ENCODE results near the gene RPL3. TPM values are rescaled to one million over a fixed set of nuclear protein-coding genes. Genes with fewer than 3 reads are reported as not detected.

RPL3 gene
- total RNA-seq, 6 experiments from 2014 or later: 1,444 to 1,605 (median 1,488) TPM

DNA sequence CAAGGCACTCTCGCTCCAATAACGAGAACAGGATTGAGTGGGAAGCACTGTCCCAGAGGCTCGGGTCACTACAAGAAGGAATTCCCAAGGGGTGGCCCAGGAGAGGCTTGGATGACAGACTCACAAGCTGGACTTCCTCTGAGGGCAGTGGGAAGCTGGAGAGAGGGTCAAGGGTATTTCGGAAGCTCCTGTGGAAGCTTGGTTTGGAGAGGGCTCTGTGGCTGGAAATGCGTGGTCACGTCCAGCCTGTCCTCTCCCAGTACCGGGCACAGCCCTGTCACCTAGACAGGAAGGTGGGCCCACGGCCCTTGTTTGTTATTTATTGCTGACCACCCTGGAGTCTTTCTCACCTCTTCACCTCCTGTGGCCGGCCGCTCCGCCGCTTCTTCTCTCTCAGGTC lies 35.7 kb upstream of the RPL3 start:
- no peak overlapping the region for H3K27ac Mint-ChIP-seq
- no peaks in the 10 kb centered on the region for H3K36me3 Mint-ChIP-seq (ENCODE audit: low read depth)
- H3K4me1 Mint-ChIP-seq (ENCODE audit: low read depth): peaks cover 17% of the 10 kb centered on the region
- peaks cover 8% of the 10 kb centered on the region; the same call in 1 of the 2 replicates for H3K27me3 Mint-ChIP-seq (ENCODE audit: insufficient read depth)
- H3K4me3 Mint-ChIP-seq: no peak overlapping the region
- TF ChIP-seq, protein P1, sequence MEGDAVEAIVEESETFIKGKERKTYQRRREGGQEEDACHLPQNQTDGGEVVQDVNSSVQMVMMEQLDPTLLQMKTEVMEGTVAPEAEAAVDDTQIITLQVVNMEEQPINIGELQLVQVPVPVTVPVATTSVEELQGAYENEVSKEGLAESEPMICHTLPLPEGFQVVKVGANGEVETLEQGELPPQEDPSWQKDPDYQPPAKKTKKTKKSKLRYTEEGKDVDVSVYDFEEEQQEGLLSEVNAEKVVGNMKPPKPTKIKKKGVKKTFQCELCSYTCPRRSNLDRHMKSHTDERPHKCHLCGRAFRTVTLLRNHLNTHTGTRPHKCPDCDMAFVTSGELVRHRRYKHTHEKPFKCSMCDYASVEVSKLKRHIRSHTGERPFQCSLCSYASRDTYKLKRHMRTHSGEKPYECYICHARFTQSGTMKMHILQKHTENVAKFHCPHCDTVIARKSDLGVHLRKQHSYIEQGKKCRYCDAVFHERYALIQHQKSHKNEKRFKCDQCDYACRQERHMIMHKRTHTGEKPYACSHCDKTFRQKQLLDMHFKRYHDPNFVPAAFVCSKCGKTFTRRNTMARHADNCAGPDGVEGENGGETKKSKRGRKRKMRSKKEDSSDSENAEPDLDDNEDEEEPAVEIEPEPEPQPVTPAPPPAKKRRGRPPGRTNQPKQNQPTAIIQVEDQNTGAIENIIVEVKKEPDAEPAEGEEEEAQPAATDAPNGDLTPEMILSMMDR (IDR thresholded peaks at IDR 0.05): no peak
- no peaks in the 10 kb centered on the region for H3K9me3 Mint-ChIP-seq
- DNase-seq: no peak

DNA sequence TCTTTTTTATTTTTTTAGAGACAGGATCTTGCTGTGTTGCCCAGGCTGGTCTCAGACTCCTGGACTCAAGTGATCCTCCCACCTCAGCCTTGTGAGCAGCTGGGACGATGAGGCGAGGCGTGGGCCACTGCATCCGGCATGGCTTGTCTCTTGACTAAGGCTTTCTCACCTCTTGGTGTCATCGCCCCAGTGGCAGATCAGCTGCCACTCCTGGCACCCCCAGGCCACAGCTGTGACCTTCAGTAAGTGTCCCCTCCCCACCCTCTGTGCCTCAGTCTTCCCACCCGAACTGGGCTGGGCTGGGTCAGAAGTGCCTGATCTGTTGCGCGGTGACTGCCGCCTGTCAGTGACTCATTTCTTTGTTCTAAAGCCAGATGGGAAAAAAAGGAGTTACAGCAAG lies 33.9 kb upstream of the RPL3 start:
- TF ChIP-seq, protein P1 (IDR thresholded peaks at IDR 0.05): no peak
- DNase-seq: no peak
- H3K9me3 Mint-ChIP-seq: no peaks in the 10 kb centered on the region
- peaks cover 22% of the 10 kb centered on the region for H3K4me1 Mint-ChIP-seq (ENCODE audit: low read depth)
- peaks cover 8% of the 10 kb centered on the region; the same call in 1 of the 2 replicates for H3K27me3 Mint-ChIP-seq (ENCODE audit: insufficient read depth)
- H3K4me3 Mint-ChIP-seq: no peak overlapping the region
- no peak overlapping the region for H3K27ac Mint-ChIP-seq
- H3K36me3 Mint-ChIP-seq (ENCODE audit: low read depth): no peaks in the 10 kb centered on the region

DNA sequence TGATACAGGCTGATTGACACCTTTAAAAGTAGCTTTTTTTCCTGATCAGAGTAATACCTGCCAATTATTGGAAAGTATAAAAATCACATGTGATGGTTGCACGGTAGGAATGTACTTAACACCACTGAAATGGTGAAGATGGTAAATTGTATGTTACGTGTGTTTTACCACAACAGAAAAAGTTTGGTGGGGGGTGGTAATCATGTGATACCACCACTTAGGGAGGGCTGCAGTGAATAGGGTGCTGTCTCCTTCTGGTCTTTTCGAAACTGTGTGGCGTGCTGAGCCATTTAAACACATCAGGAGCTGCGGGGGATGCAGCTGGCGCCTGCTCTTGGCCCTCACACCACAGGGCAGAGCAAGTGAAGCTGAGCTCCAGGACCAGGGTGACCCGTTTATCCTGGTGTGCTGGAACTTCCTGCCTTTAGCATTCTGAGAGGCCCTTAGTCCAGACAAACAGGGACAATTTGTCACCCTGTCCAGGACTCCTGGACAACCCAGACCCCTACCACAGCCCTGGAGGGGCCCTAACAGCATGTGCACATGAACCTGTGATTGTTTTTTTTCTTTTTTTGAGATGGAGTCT lies 33.0 kb upstream of the RPL3 start:
- no peak overlapping the region for H3K4me3 Mint-ChIP-seq
- H3K36me3 Mint-ChIP-seq (ENCODE audit: low read depth): no peaks in the 10 kb centered on the region
- H3K9me3 Mint-ChIP-seq: no peaks in the 10 kb centered on the region
- TF ChIP-seq, protein P1 (IDR thresholded peaks at IDR 0.05): no peak
- H3K4me1 Mint-ChIP-seq (ENCODE audit: low read depth): peaks cover 22% of the 10 kb centered on the region
- DNase-seq: no peak
- peaks cover 12% of the 10 kb centered on the region for H3K27me3 Mint-ChIP-seq (ENCODE audit: insufficient read depth)
- H3K27ac Mint-ChIP-seq: no peak overlapping the region

DNA sequence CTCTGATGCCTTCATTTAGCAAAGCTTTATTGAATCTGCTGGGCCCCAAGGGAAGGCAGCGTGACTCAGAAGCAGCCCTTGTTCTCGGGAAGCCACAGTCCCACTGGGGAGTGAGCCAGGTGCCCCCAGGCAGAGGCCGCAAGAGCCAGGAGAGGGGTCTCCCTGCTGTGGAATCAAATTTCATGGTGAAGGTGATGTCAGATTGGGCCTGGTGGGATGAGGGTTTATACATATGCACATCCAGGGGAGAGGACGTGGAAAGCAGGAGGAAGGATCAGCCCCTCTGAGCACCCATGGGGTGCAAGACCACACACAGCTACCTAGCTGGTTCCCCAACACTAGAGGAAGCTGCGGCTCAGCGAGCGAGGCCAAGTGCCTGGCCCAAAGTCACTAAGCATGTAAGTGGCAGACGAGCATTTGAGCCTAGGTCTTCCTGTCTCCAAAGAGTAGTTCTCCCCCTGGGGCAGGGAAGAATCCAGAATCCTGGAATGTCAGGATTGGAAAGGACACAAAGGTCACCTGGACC lies 32.3 kb upstream of the RPL3 start:
- TF ChIP-seq, protein P1 (IDR thresholded peaks at IDR 0.05): no peak
- Mint-ChIP-seq H3K9me3 (no peaks in the 10 kb centered on the region), H3K4me1 (ENCODE audit: low read depth) (peaks cover 22% of the 10 kb centered on the region), H3K27me3 (ENCODE audit: insufficient read depth) (peaks cover 12% of the 10 kb centered on the region), H3K4me3 (no peak overlapping the region; the same call in 1 of the 2 replicates), H3K27ac (peak overlapping the region; percentile 57), H3K36me3 (ENCODE audit: low read depth) (no peaks in the 10 kb centered on the region)
- peak; percentile 50 for DNase-seq

DNA sequence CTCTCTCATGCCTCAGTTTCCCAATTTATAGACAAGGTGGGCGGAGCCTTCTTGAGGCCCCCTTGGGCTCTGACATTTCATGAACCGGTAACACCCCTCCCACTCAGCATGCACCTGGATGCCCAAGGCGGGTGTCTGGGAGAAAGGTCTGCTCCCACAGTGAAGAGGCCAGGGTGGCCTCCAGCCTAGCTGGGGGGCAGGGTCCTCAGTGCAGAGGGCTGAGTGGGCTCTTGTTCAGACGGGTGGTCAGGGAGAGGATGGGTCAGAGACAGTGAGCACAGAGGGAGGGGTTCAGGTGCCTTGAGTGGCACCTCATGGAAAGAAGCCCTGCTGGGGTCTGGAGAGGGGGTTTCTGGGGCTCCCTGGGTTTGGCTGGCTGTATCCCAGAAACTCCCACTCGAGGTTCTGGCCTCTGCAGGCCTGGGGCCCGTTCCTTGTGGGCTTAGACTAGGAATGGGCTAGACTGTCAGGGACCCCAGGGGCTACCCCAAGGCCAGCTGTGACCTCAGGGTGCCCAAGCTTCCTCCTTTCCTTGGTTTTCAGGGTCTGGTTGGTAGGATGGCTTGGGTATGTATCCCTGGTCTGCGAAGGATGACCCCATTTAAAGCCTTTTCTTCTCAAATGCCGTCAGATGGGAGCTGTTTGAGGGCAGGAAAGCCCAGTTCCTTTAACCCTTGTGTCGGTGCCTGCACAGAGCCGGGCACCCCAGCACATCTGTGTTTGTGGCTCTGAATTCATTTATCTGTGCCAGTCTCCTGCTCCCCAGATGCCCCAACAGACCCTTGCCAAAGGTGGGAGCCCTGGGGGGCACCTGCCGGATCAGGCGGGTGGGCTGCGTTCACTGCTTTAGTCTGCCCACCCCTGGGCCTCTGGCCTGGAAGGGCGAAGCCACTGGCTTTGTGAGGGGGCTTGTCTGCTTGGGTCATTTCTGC lies 31.6 kb upstream of the RPL3 start:
- H3K27ac Mint-ChIP-seq: peak overlapping the region; percentile 57; the same call in 1 of the 2 replicates
- peaks cover 6% of the 10 kb centered on the region for H3K27me3 Mint-ChIP-seq (ENCODE audit: insufficient read depth)
- H3K4me1 Mint-ChIP-seq (ENCODE audit: low read depth): peaks cover 22% of the 10 kb centered on the region
- TF ChIP-seq, protein P1 (IDR thresholded peaks at IDR 0.05): no peak
- H3K4me3 Mint-ChIP-seq: peak overlapping the region; percentile 84
- no peaks in the 10 kb centered on the region for H3K36me3 Mint-ChIP-seq (ENCODE audit: low read depth)
- H3K9me3 Mint-ChIP-seq: no peaks in the 10 kb centered on the region
- DNase-seq: no peak

All from HFFc6 (cell line).